HG03575 (cell line): ENCODE data around the gene ZXDC.

Source experiments
- ATAC-seq: cut with Tn5 transposase; IDR thresholded peaks from one replicate; pipeline ENCODE4 v1.9.1; 2021; ENCODE audit not compliant: unreplicated experiment, insufficient number of reproducible peaks, low FRiP score; ENCODE audit errors: extremely low read depth

ZXDC gene

GRCh38 chr3:126442856-126443242, 32.8 kb downstream of the ZXDC start:
- no peak for ATAC-seq

GRCh38 chr3:126442094-126442855, 33.4 kb downstream of the ZXDC start:
- no peak for ATAC-seq

GRCh38 chr3:126441256-126441880, 34.3 kb downstream of the ZXDC start:
- no peak for ATAC-seq

DNA sequence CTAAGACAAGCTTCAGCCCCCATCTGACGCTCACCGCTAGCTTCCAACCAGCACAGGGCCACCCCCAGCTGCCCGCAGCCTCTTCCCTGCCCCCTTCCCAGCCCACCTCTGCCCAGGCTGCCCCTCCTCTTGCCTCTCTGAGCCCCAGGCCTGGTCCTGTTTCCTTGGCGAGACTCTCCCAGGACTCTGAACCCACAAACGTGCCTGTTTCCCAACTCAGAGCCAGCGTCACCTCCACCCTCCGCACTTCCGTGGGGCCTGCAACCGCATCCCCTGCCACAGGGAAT, 35.0 kb downstream of the ZXDC start:
- ATAC-seq: no peak

GRCh38 chr3:126439968-126440708, 35.6 kb downstream of the ZXDC start:
- ATAC-seq: no peak

GRCh38 chr3:126439346-126439967, 36.2 kb downstream of the ZXDC start:
- ATAC-seq: no peak

DNA sequence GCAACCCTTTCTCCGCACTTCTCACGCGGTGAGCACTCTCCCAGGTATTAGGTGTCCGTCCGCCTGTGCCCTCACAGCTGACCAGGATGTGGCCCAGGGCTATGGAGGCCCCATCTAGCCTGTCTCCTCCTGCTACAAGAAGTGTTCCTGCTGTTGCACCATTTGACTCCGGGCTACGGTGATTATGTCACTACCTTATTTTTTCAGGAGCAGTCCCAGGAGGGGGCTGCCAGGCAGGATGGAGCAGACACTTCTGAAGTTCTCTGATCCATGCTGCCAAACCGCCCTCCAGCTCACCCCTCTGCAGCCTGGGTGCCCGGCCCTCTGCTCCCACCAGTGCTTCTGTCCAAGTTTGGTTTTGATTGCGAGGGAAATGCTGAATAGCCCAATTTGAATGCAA, 36.9 kb downstream of the ZXDC start:
- ATAC-seq: no peak

- no peak for ATAC-seq
These were observed 37.5 kb downstream of the ZXDC start for GRCh38 chr3:126438186-126438585.

DNA sequence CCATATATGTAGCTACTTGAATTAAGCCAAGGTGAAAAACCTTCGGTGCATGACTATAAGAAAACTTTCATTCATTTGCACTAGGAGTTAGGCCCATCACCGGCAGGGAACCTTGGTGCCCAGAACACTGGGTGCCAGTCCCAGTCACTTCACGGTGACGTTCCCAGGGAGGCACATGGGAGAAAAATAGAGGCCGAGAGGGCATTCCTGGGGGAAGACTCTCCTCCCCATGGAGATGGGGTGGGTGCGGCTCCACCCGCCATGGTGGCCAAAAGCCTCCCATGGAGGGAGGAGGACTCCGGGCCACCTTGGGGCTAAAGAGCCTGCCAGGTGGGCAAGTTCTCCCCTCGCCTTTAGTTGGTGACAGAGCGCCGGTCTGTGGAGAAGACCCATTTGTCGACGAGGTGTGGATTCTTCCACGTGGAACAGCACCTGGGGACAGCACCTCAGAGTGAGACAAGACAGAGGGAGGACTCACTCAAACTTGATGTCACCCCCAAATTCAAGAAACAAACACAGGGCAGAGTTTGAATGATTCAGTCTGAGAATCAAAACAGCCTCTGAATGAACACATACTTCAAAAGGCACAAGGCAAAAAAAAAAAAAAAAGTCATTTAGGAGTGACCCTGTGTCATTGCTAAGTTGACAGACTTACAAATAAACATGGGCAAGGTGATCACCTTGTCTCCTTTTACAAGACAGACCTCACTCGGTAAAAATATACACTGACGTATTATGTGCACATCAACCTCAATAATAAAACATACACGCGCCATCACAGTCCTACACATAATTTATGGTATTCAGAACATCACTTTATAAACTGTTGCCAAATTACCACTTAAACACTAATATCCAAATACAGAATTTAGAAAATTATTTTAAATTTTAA, 38.6 kb downstream of the ZXDC start:
- ATAC-seq: no peak

GRCh38 chr3:126435456-126436315, 40.0 kb downstream of the ZXDC start:
- no peak for ATAC-seq

GRCh38 chr3:126434931-126435411, 40.7 kb downstream of the ZXDC start:
- no peak for ATAC-seq

- no peak for ATAC-seq
These were observed 41.5 kb downstream of the ZXDC start for GRCh38 chr3:126434264-126434590.

DNA sequence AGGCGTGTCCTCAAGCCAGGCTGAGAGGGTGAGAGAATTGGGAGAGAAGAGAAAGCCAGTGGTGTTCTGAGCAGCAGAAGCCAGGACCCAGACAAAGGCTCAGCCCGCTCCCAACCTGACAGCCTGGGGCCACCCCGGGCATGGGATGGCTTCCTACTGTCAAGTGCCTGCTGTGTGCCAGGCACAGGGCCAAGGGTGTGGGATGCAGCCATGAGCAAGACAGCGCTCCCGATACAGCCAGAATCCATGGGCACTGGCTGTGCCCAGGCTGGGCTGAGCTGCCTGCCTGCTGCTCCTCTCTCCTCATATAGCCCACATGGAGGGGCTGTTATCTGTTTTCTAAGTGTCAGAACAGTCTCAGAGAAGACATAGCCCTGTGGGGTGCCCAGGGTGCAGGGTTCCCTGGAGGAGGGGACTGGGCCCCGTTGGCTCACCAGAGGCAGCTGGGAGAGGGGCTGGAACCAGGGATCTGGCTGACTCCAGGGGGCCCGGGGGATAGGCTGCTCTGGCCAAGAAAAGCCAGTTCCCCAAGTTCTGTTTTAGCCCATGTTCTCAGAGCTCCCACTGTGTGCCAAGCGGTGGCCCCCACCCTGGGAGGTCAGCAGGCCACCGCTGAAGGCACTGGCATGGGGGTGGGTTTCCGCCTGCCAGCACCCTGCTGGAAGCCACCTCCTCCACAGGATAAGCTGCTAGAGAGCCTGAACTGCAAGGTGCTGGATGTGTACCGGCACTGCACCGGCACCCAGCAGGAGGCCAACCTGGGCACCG, 42.0 kb downstream of the ZXDC start:
- ATAC-seq: no peak

DNA sequence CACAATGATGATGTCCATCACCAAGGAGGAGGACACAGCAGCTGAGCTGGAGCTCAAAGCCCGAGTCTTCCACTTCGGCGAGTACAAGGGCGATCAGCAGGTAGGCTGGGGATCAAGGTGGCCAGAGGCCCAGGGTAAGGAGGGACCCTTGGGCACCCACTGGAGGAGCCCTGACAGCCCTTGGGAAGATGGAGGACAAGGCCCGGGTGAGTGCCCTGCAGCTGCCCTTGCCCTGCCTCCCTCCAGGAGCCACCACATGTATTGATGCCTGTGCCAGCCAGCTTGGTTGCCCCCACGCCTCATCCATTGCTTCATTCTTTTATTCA, 42.6 kb downstream of the ZXDC start:
- ATAC-seq: no peak

DNA sequence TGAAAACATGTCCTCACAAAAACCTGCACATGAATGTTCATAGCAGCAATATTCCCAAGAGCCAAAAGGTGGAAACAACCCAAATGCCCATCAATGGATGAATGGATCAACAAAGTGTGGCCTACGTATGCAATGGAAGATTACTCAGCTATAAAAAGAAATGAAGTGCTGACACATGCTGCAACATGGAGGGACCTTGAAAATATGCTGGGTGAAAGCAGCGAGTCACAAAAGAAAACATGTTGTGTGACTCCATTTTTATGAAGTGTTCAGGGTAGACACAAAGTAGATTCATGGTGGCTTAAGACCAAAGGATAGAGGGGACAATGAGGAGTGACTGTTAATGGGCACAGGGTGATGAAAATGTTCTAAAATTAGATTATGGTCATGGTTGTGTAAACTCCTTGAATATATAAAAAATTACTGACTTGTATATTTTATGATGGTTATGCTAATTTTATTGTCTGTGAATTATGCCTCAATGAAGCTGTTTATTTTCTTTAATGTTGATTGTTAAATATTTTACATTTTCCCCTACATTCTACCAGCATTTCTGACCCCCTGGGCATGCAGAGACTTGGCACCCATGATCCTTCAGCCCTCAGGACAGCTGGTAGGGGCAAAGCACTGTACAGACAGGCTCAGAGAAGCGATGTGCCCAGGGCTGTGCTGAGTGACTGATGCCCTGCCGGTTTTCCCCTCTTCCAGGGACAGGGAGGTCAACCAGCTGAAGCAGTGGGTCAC, 43.2 kb downstream of the ZXDC start:
- no peak for ATAC-seq

DNA sequence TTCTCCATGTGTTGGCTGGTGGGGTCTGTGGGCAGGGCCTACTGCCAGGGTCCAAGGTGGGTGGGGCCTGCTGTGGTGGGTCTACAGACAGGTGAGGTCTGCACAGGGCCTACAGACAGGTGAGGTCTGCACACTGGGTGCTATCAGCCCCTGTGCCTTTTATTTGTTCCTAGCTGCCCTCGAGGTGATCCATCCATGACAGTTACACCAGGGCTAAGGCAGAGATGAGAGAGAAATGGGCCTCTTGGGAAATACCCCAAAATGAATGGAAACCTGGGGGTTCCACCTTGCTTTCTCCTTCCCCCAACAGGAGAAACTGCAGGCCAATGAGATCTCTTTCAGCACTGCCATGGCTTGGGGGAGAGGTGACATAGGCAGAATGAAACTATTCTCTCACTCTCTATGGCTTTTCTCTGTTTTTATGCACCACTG, 44.6 kb downstream of the ZXDC start:
- ATAC-seq: no peak

GRCh38 chr3:126424751-126425150, 50.9 kb downstream of the ZXDC start:
- no peak for ATAC-seq
